ENCODE results near the gene OLFM1.

OLFM1 gene

DNA sequence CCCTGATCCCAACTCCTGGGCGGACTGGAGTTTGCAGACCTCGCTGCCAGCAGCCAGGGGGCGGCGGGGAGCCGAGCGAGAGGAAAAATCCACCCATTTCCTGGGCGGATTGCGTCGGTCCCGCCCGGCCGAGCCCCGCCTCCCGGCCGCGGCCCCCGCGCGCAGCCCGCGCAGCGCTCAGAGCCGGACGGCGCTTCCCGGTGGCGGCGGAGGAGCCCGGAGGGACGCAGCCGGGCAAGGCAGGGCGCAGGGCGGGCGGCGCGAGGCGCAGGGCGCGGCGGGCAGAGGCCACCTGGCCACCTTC, at the start of gene OLFM1:
Gene OLFM1 (plus strand): TSS at position 180 of the 304 bp plus-strand sequence. CDS start 322 bp downstream, outside the sequence.
- DNase-seq (ENCODE audit: low read depth), result no peak

- DNase-seq (ENCODE audit: low read depth), result no peak
These were observed 49.1 kb upstream of the OLFM1 start for GRCh38 chr9:135038331-135038730.

DNA sequence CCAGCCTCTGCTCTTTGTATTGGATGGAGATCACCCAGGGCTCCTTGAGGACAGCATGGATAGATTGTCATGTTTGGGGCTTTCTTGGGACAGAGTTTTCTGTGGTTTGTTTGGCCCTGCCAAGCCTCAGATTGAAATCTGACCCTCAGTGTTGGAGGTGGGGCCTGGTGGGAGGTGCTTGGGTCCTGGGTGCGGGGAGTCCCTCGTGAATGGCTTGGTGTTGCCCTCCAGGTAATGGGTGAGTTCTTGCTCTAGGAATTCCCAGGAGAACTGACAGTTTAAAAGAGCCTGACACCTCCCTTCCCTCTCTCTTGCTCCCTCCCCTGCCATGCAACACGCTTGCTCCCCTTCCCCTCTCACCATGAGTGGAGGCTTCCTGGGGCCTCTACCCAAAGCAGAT, 48.6 kb upstream of the OLFM1 start:
- no peak for DNase-seq (ENCODE audit: low read depth)

- no peak for DNase-seq (ENCODE audit: low read depth)
These were observed 48.1 kb upstream of the OLFM1 start for GRCh38 chr9:135039266-135039870.

- DNase-seq (ENCODE audit: low read depth), result no peak
These were observed 47.4 kb upstream of the OLFM1 start for GRCh38 chr9:135039916-135040645.

DNA sequence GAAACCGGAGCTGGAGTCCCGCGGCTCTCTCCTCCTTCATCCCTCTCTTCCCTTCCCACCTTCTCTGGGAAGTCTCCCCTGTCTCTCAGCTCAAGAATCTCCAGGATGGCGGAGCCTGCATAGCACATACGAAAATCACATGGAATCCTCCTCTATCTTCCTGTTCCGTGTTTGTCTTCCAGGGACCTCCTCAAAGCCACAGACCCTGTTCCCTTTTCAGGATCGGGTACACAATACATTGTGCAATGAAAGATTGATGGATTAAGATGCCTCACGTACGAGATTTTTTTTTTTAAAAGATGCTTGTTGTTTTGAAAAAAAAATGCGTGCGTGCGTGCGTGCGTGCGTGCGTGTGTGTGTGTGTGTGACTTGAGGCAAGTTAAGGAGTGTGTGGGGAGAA, 46.6 kb upstream of the OLFM1 start:
- no peak for DNase-seq (ENCODE audit: low read depth)

GRCh38 chr9:135043345-135043744, 44.1 kb upstream of the OLFM1 start:
- DNase-seq (ENCODE audit: low read depth), result no peak

DNA sequence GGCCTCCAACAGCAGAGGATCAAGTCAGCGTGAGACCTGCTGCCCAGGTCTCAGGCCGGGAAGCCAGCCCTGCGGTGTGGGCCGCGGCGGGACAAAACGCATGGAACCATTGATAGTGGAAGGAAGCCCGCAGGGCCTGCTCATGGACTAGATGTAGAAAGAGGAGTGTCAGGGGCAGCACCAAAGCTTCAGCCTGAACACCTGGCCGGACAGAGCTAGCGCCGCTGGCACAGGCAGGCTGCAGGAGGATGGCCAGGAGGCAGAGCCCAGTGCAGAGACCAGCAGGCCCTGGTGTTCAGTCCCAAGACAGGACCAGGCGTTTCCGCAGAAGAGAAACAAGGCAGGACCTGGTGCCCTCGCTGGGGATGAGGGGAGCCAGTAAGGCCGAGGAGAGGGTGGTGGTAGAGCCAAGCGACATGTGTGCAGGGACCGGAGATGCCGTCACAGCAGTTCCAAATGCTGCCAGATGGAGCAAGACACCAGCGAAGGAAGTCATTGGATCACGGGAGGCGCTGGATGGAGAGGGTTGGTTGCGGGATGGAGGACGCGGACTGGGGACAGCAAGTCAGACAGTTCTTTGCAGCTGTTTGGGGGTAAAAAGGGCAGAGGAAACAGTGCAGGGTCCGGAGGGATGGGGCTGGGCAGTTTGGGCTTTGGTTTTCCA, 42.1 kb upstream of the OLFM1 start:
- DNase-seq (ENCODE audit: low read depth), result no peak

GRCh38 chr9:135045928-135046738, 41.3 kb upstream of the OLFM1 start:
- DNase-seq (ENCODE audit: low read depth), result no peak

- no peak for DNase-seq (ENCODE audit: low read depth)
These were observed 40.6 kb upstream of the OLFM1 start for GRCh38 chr9:135046739-135047350.

DNA sequence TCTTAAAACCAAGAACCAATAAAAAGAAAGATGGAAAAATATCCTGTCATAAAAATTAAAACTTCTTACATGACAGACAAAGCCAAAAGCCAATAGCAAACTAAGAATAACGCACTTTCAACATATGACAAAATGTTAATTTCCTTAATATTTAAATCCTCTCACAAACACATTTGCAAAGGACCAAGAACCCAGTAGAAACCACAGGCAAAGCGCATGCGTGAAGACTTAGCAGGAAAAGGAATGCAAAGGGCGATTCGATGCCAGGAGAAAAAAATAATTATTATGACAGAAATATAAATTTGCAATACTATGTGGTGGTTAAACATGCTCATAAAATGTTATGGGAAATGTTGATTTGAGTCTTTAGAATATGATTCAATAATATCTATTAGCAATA, 39.9 kb upstream of the OLFM1 start:
- no peak for DNase-seq (ENCODE audit: low read depth)

- DNase-seq (ENCODE audit: low read depth), result no peak
These were observed 39.3 kb upstream of the OLFM1 start for GRCh38 chr9:135048046-135048757.

- DNase-seq (ENCODE audit: low read depth), result no peak
These were observed 38.6 kb upstream of the OLFM1 start for GRCh38 chr9:135048758-135049444.

DNA sequence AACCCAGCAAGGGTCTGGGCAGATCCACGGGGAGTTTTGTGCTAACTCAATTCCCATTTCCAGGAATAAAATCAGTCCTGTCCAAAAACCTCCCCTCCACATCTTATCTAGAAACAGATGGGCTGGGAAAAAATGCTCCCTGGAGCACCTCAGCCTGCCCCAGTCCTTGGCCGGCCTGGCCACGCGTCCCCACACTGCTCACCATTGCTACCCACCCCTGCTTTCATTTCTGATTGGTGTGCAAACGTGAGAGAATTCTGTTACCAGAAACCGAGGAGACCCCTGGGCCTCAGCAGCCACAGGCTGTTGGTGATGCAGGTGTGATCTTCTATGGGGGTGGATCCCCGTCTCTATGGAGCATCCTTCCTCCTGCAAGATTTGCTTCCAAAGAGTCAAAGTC, 38.0 kb upstream of the OLFM1 start:
- no peak for DNase-seq (ENCODE audit: low read depth)

- DNase-seq (ENCODE audit: low read depth), result no peak
These were observed 37.1 kb upstream of the OLFM1 start for GRCh38 chr9:135050072-135050990.

DNA sequence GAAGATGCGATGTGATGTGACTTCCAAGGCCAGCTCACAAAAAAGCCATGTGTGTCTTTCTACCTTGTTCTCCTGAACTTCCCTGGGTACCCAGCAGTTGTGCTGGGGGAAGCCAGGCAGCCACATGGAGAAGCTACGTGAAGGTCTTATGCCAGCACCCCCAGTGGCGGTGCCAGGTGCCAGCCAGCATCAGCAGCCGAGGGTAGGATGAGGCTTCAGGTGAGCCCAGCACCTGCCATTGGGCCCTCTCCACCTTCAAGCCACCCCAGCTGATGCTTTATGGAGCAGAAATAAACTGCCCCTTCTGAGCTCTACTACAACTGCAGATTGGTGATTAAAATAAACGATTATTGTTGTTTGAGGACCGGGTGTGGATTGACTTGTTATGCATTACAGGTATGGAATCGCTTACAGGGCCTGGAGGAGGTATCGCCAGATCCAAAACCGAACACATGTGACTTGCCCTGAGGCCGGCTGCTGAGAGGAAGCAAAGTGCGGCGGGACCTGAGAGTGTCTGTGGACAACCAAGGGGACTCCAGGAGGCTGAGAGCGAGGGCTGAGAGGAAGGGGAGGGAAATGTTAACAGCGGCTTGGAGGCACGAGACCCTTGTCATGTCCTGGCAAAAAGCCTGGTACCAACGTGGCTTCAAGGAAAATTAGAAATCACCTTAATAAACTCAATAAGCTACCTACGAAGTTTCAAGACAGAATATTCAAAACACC, 36.0 kb upstream of the OLFM1 start:
- no peak for DNase-seq (ENCODE audit: low read depth)

DNA sequence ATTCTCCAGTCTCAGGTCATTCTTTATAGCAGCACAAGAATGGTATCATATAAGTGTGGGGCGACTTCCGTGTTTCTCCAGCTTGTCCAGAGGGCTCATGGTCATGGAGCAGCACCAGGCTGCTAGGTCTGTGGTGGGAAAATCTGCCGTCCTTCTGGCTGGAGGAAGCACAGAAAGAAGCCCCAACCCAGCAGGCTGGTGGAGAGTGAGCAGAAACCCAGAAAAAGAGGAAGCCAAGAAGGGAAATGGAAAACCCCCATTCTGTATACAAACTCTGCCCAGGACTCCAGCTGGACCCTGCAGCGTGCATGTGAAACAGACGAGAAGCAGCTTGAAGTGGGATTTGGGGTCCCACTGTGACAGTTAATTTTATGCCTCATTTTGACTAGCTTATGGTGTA, 34.3 kb upstream of the OLFM1 start:
- no peak for DNase-seq (ENCODE audit: low read depth)

GRCh38 chr9:135055181-135055580, 32.3 kb upstream of the OLFM1 start:
- no peak for DNase-seq (ENCODE audit: low read depth)

GRCh38 chr9:135056541-135056940, 30.9 kb upstream of the OLFM1 start:
- no peak for DNase-seq (ENCODE audit: low read depth)
